HG03460 (cell line): Measurements from ENCODE around the gene C5orf52.
A peak's percentile ranks its signal among the peaks of the same experiment; 100 is the strongest.
"Not testable (repeated sequence)": the region's sequence is repeated elsewhere in the genome, so short reads cannot be mapped to it uniquely, and the experiment has no call there.

ENCODE experiments used
- ATAC-seq: cut with Tn5 transposase; IDR thresholded peaks from one replicate; pipeline ENCODE4 v1.9.1; 2021; ENCODE audit not compliant: unreplicated experiment

C5orf52 gene

DNA sequence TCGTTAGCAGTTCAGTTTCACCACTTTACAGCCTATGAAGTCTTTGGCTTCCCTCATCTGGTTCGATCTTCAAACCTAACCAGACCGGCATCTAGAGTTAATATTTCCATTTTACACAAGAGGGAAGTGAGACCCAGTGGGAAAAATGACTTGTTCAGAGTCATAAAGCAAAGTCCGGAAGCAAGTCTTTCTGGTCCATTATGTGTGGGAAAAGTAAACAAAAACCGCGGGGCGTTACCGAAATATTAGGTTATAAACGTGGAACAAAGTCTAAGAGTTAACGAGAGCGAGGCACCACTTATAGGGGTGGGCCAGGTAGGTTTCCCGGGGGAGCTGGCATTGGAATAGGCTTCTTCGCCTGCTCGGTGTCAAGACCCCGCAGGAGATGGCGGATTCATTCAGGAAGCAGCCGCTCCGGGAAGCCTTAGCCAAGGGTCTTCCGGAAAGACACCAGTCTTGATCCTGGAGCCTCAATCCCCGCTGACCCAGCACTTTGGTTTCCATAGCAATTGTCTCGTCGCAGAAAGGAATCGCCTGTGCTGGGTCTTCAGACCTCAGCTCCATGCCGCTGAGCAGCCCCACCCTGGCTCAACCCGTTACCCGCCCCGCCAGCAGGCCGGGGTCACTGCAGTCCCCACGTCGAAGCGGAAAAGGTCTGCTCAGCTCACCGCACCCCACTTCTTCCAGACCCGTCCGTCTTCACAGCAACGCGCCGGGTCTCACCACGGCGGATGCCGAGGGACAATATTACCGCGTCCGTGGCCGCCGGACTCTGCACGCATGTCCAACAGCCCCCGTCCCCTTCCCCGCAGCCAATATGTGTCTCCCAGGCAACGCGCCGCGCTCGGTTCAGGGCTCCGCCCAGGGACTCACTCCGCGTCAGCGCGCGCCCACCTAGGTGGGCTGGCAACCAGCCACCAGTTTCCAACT is at the start of gene C5orf52:
C5orf52 (plus strand) TSS at position 872 of the 930 bp plus-strand sequence. CDS start 82 bp downstream, outside the sequence.
- ATAC-seq = no peak

DNA sequence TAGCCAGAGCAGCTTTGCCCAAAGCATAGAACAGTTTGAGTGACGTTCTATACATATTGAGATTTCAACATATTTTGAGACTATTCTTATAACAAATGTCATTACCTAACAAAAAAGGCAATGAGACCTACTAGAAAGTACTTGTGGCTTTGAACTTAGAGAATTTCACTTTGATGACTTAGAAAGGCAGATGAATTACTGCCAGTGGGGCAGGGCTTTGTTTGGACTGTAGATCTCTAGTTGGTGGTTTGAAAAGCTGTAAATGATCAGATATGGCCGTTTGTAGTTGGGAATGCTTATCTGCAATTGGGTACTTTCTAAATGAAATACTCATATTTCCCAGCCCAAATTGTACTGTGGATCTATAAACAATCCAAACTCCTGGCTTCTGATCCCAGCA is 47.2 kb upstream of the C5orf52 start:
- no peak for ATAC-seq

DNA sequence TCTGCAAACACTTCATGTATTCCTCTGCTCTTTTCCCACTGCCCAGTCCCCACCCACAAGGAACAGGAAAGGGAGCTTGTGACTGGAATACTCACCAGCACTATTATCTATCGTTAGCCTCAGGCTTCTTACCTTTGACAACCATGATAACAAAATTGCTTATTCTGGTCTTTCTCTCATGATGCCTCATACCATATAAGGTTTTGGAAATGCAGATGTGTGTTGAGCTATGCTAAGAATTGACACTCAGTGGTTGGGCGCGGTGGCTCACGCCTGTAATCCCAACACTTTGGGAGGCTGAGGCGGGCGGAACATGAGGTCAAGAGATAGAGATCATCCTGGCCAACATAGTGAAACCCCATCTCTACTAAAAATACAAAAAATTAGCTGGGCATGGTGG is 44.5 kb upstream of the C5orf52 start:
- no peak for ATAC-seq

DNA sequence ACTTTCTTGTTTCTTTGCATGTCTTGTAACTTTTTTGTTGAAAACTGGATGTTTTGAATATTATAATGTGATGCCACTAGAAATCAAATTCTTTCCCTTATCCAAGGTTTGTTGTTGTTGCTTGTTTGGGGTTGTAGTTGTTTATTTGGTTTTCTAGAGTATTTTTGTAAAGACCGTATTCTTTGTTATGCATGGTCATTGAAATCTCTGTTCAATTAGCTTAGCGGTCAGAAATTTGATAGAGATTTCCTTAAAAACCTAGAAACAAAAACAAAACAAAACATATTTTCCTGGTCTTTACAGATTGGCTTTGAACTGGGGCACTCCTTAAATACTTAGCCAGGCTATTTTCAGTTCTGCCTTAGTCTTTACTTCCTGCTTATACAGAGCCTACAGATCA is 41.0 kb upstream of the C5orf52 start:
- ATAC-seq = no peak

DNA sequence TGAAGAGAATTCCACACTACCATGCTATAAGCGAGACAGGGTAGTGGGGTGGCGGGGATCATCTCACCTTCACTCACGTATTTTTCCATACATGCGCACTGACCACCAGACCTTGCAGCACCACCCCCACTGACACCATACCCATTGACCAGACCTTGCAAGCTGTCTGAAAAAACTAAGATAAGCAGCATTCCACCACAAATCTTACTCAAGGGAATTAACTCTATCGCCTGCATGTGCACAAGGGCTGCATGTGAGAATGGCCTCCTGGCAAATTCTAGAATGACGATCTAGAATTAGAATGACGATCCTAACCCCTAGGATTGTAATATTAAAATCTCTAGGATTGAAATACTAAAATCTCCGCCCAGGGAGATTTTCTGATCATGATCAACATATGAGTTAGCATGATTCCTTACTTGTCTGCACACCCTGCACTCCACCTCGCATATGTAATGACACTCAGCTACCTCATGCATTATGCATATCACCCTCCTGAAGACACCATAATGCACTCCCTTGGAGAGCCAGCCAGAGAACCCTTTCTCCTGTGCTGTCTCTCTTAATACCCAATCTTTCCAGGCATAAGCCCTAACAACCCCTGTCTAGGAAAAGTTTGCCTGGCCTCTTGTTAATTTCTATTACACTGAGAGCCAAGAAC is 30.8 kb upstream of the C5orf52 start:
- ATAC-seq = no peak

DNA sequence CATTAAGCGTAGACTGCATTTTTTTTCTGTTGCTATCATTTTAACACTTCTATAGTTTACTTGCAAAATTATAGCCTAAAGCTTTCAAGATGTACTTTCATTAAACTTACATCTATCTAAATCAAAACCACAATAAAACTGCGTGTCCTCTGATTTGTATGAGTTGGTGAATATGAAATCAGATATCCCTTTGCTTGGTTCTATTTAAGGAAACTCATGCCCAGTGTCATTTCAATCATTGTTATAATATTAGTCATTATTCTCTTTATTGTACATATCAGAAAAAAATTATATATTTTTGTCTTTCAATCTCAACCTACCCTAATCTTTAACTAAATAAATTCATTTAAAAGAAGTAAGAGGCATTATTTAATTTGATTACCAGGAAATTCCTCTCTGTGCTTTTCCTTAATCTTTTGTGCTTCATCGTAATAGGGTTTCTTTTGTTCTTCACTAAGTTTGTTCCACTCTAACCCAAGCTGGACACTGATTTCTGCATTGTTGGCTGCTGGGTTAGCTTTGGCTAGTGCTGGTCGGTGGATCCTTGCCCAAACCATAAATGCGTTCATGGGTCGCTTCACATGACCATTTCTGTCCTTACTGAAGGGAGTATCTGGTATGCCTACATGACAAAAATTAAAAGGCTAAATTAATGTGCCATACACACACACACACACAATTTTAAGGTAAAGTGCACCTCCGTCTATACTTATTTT is 22.9 kb upstream of the C5orf52 start:
- no peak for ATAC-seq

DNA sequence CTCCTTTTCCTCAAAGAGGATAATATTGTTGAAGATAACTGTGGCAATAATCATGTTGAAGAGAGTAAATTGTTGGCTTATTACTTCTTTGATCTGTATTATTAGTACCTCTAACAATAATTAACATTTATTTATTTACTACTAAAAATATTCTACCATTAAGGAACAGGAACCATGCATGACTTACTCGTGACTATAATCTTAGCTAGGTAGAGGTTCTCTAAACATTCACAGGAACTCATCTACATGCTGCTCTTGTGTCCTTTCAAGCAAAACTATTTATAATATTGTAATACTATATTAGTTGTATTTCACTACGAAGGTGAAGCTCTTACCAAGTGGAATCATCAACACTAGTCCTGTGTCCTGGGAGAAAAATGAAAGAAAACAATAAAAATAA is 22.2 kb upstream of the C5orf52 start:
- ATAC-seq = no peak

DNA sequence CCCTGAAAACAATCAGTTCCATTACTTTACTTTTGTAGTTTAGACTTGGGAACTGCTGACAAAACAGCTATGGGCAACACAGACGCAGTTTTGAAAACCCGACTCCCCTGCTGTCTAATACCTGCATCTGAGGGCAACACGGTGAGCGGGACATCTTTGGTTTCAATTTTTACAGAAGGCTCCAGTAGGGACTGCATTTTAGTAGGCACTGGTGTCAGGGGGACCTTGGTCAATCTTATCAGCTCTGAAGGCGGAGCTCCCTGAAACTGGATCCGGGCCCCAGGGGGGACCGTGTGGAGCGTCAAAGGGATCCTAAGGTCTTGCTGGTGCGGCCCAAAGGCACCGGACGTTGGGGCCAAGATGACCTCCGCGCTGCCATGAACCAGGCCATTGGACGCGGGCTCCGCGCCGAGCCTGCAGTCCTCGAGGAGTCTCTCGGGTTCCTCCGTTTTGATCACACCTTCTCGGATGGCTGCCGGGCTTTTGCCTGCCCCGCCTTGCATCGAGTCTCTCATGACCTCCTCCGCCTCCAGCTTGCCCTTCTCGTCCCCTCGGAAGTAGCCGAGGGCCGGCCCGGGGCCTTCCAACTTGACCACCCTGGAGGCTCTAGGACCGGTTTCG is 20.2 kb upstream of the C5orf52 start:
- ATAC-seq = no peak

DNA sequence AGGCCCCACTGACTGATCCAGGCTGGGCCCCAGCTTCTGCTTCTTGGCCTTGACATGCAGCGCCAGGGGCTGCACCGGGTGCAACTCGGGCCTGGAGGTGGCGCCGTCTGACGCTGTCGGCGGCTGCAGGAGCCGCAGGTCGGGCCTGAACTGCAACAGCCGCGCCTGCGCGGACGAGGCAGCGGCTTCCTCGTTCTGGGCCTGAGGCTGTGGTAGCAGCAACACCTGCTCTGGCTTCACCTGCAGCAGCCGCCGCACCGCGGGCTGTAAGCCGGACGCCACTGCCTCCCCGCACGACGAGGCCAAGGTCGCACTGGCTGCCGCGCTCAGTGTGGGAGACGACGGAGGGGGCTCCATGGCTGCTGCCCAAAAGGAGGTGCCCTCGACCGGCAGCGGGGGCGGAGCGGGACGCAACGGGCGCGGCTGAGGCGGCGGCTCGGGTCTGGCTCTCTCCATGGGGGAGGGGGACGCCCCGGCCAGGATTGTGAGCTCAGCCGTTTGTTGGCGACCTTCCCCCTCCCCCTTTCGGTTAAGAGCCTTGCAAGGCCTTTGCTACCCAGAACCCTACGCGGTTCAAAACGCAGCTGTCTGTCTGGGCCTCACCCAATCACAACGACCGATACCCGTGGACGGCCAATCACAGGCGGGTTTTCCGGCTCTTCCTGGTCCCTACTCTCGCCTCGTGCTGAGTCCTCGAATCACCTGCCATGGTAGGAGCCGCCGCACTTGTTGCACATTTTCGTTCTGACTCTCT is 19.5 kb upstream of the C5orf52 start:
- ATAC-seq = peak; percentile 78

DNA sequence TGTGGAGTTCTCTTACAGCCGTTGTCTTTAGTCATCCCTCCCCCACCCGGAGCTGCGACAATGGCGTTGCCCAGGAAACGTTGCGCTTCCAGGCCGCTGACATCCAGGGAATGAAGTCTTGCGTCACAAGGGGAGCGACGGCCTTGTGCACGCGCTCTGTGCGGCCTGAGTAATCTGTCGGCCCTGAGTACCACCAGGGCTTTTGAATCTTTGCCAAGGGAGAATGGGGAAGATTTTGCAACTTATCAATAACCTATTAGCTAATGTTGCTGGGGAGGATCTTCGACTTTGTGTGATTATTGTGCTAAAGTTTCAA is 19.0 kb upstream of the C5orf52 start, which contains the start of gene SOX30:
SOX30 (minus strand) TSS at position 62 of the 316 bp plus-strand sequence. CDS start 360 bp downstream, outside the sequence.
- ATAC-seq = no peak

DNA sequence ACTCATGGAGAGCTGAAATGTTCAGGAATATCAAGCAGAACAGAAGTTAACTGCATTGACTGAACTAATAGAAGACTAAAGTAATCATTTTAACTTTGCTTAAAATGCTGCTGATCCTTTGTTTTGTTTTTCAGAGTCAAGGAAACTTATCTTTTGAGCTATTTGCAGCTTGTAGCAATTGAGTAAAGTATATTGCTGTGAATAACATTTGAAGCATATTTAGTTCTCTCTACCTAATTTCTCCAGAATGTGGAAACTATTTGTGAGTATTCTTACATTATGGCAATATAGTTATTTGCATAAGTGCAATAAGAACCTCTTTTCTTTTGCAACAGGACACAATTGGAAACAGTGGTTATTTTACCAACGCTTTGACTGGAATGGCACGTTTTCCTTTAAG is 13.8 kb upstream of the C5orf52 start:
- ATAC-seq = no peak

DNA sequence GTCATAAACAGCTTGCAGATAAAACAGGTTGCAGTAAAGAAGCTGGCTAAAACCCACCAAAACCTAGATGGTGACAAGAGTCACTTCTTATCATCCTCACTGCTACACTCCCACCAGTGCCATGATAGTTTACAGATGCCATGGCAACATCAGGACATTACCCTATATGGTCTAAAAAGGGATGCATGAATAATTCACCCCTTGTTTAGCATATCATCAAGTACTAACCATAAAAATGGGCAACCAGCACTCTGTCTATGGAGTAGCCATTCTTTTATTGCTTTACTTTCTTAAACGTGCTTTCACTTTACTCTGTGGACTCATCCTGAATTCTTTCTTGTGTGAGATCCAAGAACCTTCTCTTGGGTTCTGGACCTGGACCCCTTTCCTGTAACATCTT is 12.4 kb upstream of the C5orf52 start:
- no peak for ATAC-seq

DNA sequence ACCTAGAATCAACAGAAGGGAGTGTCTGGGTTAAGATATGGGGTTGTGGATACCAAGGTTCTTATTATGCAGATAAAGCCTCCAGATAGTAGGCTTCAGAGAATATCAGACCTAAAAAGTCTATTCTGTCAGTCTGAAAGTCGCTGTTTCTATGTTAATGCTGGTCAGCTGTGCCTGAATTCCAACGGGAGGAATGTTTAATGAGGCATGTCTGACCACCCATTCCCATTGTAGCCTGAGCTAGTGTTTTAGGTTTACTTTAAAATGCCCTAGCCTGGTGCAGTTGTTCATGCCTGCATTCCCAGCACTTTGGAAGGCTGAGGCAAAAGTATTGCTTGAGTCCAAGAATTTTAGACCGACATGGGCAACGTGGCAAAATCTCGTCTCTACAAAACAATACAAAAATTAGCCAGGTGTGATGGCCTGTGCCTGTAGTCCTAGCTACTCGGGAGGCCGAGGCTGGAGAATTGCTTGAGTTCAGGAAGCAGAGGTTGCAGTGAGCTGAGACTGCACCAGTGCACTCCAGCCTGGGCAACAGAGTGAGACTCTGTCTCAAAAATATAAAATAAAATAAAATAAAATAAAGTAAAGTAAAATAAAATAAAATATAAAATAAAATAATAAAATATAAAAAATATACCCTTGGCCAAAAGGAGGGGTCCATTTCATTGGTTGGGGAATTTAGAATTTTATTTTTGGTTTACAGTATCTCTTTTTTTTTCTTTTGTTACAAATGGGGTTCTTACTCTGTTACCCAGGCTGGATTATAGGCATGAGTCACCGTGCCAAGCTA is 11.3 kb upstream of the C5orf52 start:
- ATAC-seq = no peak

DNA sequence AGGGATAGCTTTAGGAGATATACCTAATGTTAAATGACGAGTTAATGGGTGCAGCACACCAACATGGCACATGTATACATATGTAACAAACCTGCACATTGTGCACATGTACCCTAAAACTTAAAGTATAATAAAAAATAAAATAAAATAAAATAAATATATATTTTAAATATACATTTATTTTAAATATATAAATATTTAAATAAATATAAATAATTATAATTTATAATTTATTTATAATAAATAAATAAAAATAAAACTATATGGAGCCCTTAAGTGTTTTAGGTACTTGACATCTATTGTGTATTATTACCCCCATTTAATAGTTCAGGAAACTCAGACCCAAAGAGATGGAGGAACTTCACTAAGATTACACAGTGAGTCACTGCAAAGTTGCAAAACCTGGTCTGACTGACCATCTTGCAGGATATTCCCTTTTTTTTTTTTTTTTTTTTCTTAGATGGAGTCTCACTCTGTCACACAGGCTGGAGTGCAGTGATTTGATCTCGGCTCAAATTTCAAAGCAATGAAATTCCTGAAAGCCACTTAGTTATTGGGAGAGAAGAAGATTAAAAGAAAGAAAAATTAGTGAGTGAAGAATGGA is 5.8 kb upstream of the C5orf52 start:
- ATAC-seq = no peak

DNA sequence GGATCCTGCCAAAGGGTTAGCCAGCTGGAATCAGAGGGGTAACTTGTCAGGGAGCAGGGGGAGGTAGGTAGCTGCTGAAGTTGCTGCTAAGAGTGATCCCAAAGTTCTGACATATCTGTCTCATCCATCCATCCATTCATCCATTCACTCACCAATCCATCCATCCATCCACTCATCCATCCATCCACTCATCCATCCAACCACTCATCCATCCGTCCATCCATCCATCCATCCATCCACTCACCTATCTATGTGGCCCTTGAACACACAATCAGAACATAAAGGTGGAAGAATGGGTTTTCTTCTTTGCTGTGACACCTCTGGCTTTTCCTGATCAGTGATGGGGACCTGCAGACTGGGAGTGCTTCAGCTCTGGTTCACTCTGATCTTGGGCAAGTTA is 3.0 kb upstream of the C5orf52 start:
- no peak for ATAC-seq

DNA sequence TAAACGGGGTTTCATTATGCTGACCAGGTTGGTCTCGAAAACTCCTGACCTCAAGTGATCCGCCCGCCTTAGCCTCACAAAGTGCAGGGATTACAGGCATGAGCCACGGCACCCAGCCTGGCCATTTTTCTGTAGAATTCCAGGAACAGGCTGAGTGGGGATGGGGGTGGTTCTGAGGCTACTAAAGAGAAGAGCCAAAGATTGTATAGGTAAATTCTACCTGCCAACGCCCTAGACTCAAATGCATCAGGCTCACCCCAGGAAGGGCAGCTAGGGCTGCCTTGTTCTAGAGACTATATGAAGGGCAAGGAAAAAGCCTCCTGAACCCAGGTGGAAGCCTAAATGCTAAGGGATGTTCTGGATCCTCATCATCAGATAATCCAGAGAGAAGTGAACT is 1.6 kb upstream of the C5orf52 start:
- ATAC-seq = no peak

DNA sequence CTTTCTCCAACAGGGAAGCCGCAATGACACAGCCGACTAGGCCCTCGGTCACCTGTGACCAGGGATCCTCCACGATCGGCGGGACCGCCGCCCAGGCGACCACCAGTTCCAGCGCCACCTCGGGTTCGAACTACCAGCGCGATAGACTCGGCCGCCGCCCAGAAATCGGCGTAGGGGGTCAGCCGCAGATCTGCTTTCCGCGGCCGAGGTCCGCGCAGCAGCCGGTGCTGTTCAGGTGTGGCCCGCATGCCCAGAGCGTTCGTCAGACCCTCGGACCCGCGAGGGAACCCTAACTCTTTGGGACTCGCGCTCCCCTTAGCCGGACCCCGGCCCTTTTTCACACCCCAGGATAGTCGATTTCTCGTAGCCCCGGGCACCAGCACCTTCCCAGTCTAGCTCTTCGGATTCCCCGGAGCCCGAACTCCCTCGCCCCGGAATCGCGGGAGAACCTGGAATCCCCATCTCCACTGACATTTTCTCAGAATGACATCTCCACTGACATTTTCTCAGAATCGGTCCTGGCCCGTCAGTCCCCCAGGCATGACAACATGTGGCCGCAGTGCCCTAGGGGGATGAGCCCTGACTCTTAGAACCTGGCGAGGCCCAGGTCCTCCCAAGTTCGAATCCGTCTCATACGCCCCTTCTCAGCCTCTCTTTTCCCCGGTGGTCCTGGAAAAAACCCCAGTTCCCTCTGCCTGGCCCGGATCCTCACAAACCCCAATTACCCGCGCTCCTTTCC is 428 bp downstream of the C5orf52 start:
- no peak for ATAC-seq

DNA sequence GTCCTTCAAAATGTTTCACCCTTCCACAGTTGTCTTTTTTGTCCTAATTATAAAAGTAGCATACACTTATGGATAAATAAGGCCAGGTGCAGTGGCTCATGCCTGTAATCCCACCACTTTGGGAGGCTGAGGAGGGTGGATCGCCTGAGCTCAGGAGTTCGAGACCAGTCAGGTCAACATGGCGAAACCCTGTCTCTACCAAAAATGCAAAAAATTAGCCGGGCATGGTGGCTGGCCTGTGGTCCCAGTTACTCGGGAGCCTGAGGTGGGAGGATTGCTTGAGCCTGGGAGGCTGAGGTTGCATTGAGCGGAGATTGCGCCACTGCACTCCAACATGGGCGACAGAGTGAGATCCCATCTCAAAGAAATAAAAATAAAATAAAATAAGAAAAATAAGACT is 1.6 kb downstream of the C5orf52 start:
- ATAC-seq = no peak

DNA sequence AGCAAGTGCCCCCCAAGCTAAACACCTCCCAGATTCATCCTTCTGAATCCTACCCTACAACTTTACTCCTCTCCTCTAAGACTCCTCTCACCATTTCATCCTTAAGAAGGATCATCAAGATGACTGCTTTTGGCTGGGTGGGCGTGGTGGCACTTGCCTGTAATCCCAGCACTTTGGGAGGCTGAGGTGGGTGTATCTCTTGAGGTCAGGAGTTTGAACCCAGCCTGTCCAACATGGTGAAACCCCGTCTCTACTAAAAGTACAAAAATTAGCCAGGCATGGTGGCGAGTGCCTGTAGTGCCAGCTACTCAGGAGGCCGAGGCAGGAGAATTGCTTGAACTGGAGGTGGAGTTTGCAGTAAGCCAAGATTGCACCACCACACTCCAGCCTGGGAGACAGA is 3.0 kb downstream of the C5orf52 start:
- not testable (repeated sequence) for ATAC-seq
